Karpas-422 (cell line): ENCODE data around the gene PABPC1L. TPM values are rescaled to one million over a fixed set of nuclear protein-coding genes. Genes with fewer than 3 reads are reported as not detected.
A peak's percentile ranks its signal among the peaks of the same experiment; 100 is the strongest.

Experiments
- DNase-seq: peaks from one replicate; pipeline ENCODE4 v3.0.0-alpha.2; 2015
- H2AFZ ChIP-seq: fragments of 200-600 bp; sonication (generic); 2 replicates; pipeline ENCODE4 v1.6.1; 2014; ENCODE audit warnings: antibody characterized with exemption, low read length, mixed read lengths
- H3K27ac ChIP-seq: fragments of 200-600 bp; sonication (generic); 2 replicates; pipeline ENCODE4 v1.5.1; 2014; ENCODE audit warnings: mild to moderate bottlenecking, low read length, moderate library complexity
- H3K27me3 ChIP-seq: fragments of 200-600 bp; sonication (generic); 2 replicates; pipeline ENCODE4 v1.6.1; 2014; ENCODE audit warnings: low read length, mixed read lengths
- H3K36me3 ChIP-seq: fragments of 200-600 bp; sonication (generic); 2 replicates; pipeline ENCODE4 v1.6.1; 2014; ENCODE audit warnings: low read length, mixed read lengths; ENCODE audit not compliant: insufficient read depth
- H3K4me1 ChIP-seq: fragments of 200-600 bp; sonication (generic); 2 replicates; pipeline ENCODE4 v1.6.1; 2014; ENCODE audit warnings: mild to moderate bottlenecking, low read length, mixed read lengths
- H3K4me2 ChIP-seq: fragments of 200-600 bp; sonication (generic); 2 replicates; pipeline ENCODE4 v1.6.1; 2014; ENCODE audit warnings: low read length, low read depth, mild to moderate bottlenecking; ENCODE audit not compliant: poor library complexity, severe bottlenecking
- H3K4me3 ChIP-seq: fragments of 200-600 bp; sonication (generic); 2 replicates; pipeline ENCODE4 v1.5.1; 2014; ENCODE audit warnings: mild to moderate bottlenecking, antibody characterized with exemption, low read length, mixed read lengths
- H3K79me2 ChIP-seq: fragments of 200-600 bp; sonication (generic); 2 replicates; pipeline ENCODE4 v1.6.1; 2014; ENCODE audit warnings: mild to moderate bottlenecking, low read length, mixed read lengths
- H3K9ac ChIP-seq: fragments of 200-600 bp; sonication (generic); 2 replicates; pipeline ENCODE4 v1.6.0; 2014; ENCODE audit warnings: low read length
- H3K9me2 ChIP-seq: fragments of 200-600 bp; sonication (generic), shearing (Covaris generic); replicated peaks from 2 replicates; pipeline ENCODE4 v1.6.0; 2014; ENCODE audit warnings: mild to moderate bottlenecking, low read length, moderate library complexity; ENCODE audit not compliant: insufficient read depth
- H3K9me3 ChIP-seq: fragments of 300-700, 200-600 bp; sonication (generic); 2 replicates; pipeline ENCODE4 v1.6.1; 2014; ENCODE audit warnings: low read length, mixed read lengths
- H4K20me1 ChIP-seq: fragments of 200-600 bp; sonication (generic); 2 replicates; pipeline ENCODE4 v1.6.1; 2014; ENCODE audit warnings: mild to moderate bottlenecking, antibody characterized with exemption, low read length, low read depth; ENCODE audit not compliant: insufficient read depth
- total RNA-seq: library from RNA; depleted of rRNA; stranded (reverse); fragments of >200 nt; shearing (Covaris generic); gene quantifications from 2 replicates; pipeline ENCODE4 v1.2.3, GENCODE V29; 2014; ENCODE audit warnings: low replicate concordance

PABPC1L gene
- total RNA-seq, 1 experiment from 2014 or later, result 81.0 TPM

DNA sequence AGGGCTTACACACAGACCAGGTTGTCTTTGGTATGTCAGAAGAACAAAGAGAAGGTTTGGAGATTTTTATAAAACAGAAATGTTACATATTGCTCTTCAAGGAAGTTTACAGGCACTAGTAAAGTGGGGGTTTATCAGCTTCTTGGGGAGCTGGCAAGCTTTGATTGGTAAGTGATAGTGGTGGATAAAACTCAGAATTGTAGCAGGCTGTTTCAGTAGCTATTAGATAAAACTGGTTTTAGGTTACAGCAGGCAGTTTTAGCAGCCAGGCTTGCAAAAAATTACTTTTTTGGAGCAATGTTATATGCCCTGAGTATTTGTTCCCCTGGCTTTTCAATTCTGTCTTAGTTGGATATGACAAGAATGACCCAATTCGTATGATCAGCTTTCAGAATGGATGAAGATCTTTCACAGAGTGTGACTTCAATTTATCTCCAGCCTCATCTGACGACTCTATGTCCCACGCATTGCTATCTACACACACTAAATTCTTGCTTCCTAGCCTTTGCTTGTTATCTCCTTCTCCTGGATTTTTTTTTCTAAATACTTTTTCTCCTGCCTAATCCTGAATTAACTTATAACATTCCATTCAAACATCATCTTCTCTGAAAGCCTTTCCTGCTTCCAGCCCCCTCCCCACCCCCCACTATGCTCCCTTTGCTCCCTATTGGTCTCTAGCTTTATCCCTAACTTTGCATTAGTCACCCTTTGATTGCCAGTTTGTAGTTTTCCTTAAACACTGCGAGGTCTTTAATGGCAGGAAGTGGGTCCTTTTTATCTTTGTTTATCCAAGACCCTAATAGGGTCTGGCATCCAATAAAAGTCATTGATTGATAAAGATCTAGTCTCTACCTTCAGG, 51.4 kb downstream of the PABPC1L start:
- H4K20me1 ChIP-seq, result peaks cover 4% of the 10 kb centered on the region; the same call in 1 of the 2 replicates
- H3K9me2 ChIP-seq, result no peaks in the 10 kb centered on the region
- no peak overlapping the region for H2AFZ ChIP-seq

DNA sequence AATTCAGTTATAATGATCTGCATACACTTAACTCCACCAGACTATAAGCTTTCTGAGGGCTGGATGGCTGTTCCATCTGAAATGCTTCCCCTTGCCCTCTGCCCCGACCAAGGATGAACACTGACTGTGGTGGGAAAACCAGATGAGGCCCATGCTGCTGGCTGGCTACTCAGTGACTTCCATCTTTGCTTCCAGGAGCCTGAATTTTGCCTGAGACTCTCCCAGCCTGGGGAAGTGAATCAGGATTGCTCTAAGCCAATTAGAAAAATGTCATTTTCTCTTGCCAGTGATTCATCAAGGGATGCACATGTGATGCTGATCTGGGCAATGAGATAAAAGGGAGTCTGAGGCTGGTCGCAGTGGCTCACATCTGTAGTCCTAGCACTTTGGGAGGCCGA, 52.0 kb downstream of the PABPC1L start:
- Histone ChIP-seq H3K27me3 (no peaks in the 10 kb centered on the region), H3K36me3 (no peaks in the 10 kb centered on the region), H3K79me2 (peaks cover 38% of the 10 kb centered on the region), H3K4me2 (no peak overlapping the region), H3K9ac (no peak overlapping the region), H3K9me2 (no peaks in the 10 kb centered on the region), H3K27ac (no peak overlapping the region), H3K4me3 (no peak overlapping the region), H2AFZ (no peak overlapping the region), H3K9me3 (no peaks in the 10 kb centered on the region), H3K4me1 (peaks cover 70% of the 10 kb centered on the region), H4K20me1 (peaks cover 4% of the 10 kb centered on the region; the same call in 1 of the 2 replicates)
- no peak for DNase-seq

More for the DNA sequence above, 51.4 kb downstream of the PABPC1L start:
- no peaks in the 10 kb centered on the region for H3K27me3 ChIP-seq
- no peak for DNase-seq
- H3K79me2 ChIP-seq, result peaks cover 39% of the 10 kb centered on the region
- H3K4me3 ChIP-seq, result 0 out of 2 replicates have a peak overlapping the region, but pooled peaks have one; percentile 92
- peak overlapping the region; percentile 90 for H3K4me2 ChIP-seq
- H3K9ac ChIP-seq, result peak overlapping the region; percentile 48
- H3K27ac ChIP-seq, result no peak overlapping the region
- H3K9me3 ChIP-seq, result no peaks in the 10 kb centered on the region
- peaks cover 4% of the 10 kb centered on the region for H3K36me3 ChIP-seq
- H3K4me1 ChIP-seq, result peaks cover 76% of the 10 kb centered on the region

DNA sequence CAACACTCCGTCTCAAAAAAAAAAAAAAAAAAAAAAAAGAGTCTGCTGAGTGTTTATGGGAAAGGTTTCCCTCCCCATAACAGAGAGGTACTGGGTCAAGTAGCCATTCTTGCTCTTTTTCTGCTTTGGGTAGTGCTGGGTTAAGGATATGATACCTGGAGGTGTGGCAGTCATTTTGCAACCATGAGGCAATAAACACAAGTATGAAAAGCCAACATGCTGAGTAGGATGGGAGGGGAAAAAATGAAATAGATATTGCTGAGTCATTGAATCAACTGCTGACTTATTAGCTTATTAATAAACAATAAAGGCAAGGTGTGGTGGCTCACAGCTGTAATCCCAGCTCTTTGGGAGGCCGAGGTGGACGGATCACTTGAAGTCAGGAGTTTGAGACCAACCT, 52.6 kb downstream of the PABPC1L start:
- Histone ChIP-seq H3K27ac (no peak overlapping the region), H3K4me3 (no peak overlapping the region), H3K36me3 (no peaks in the 10 kb centered on the region), H3K9me3 (no peaks in the 10 kb centered on the region), H4K20me1 (peaks cover 4% of the 10 kb centered on the region; the same call in 1 of the 2 replicates), H3K79me2 (peaks cover 38% of the 10 kb centered on the region), H2AFZ (no peak overlapping the region), H3K9ac (no peak overlapping the region), H3K27me3 (no peaks in the 10 kb centered on the region), H3K9me2 (no peaks in the 10 kb centered on the region), H3K4me2 (no peak overlapping the region), H3K4me1 (peaks cover 64% of the 10 kb centered on the region)
- DNase-seq, result no peak

DNA sequence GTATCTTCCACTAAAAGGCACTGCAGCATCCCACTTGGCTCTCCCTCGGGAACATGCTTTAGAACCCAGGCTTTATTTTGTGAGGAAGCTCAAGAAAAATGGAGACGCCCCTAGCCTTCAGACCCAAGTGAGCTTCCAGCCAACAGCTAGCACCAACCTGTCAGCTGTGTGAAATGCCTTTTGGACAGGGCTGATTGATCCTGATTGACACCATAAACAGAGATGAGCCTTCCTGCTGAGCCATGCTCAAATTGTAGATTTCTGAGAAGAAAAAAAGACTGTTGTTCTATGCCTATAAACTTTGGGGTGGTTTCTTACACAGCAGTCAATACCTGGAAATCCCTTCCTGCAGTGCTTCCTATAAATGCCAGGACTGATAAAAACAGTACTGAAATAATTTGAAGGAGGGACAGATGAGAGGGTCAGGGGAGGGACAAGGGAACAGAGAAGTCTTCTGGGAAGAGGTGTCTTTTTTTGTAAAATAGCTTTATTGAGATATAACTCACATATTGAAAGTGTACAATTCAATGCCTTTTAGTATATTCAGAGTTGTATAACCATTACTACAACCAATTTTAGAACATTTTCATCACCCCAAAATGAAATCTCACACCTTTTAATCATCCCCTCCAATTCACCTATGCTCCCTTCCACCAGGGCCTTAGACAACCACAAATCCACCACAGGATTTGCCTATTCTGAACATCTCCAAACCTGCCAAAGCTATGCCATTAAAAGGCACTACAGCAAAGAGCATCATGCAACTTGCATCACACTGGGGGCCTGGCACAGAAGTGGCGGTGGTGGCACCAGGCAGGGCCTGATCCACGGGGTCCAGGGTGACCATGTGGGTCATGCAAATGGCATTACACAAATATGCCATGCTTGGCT, 53.7 kb downstream of the PABPC1L start:
- DNase-seq, result peak; percentile 74
- H3K4me3 ChIP-seq, result 0 out of 2 replicates have a peak overlapping the region, but pooled peaks have one; percentile 11
- no peaks in the 10 kb centered on the region for H3K9me2 ChIP-seq
- peak overlapping the region; percentile 20; the same call in 1 of the 2 replicates for H3K9ac ChIP-seq
- H3K79me2 ChIP-seq, result peaks cover 39% of the 10 kb centered on the region
- no peaks in the 10 kb centered on the region for H3K36me3 ChIP-seq
- no peak overlapping the region for H2AFZ ChIP-seq
- H3K4me1 ChIP-seq, result peaks cover 65% of the 10 kb centered on the region
- H3K4me2 ChIP-seq, result peak overlapping the region; percentile 87
- H3K27me3 ChIP-seq, result no peaks in the 10 kb centered on the region
- no peaks in the 10 kb centered on the region for H3K9me3 ChIP-seq
- H3K27ac ChIP-seq, result peak overlapping the region; percentile 71
- H4K20me1 ChIP-seq, result 0 out of 2 replicates have a peak, but pooled peaks cover under 1% of the 10 kb centered on the region

DNA sequence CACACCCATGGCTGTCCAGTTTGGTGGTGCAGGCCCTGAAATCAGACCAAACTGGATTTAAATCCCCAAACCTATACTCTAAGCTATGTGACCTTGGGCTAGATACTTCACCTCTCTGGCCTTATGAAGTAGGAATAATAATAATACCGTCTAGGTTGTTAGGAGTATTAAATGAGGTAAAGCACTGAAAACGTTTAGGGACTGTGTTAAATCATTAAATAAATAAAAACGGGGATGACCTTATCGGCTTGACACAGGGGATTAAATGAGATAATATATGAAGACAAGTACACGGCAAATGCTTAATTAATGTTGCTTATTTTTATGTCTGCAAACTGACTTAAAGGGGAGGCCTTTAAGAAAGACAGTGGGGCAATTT, 55.8 kb downstream of the PABPC1L start:
- peak overlapping the region; percentile 87 for H3K4me2 ChIP-seq
- peaks cover 10% of the 10 kb centered on the region; the same call in 1 of the 2 replicates for H4K20me1 ChIP-seq
- H3K4me3 ChIP-seq, result peak overlapping the region; percentile 82
- H3K27ac ChIP-seq, result peak overlapping the region; percentile 71
- no peaks in the 10 kb centered on the region for H3K9me2 ChIP-seq
- H3K36me3 ChIP-seq, result no peaks in the 10 kb centered on the region
- H3K9ac ChIP-seq, result peak overlapping the region; percentile 96
- peak overlapping the region; percentile 61 for H2AFZ ChIP-seq
- DNase-seq, result no peak
- no peaks in the 10 kb centered on the region for H3K27me3 ChIP-seq
- no peaks in the 10 kb centered on the region for H3K9me3 ChIP-seq
- peaks cover 74% of the 10 kb centered on the region for H3K4me1 ChIP-seq
- H3K79me2 ChIP-seq, result peaks cover 43% of the 10 kb centered on the region

DNA sequence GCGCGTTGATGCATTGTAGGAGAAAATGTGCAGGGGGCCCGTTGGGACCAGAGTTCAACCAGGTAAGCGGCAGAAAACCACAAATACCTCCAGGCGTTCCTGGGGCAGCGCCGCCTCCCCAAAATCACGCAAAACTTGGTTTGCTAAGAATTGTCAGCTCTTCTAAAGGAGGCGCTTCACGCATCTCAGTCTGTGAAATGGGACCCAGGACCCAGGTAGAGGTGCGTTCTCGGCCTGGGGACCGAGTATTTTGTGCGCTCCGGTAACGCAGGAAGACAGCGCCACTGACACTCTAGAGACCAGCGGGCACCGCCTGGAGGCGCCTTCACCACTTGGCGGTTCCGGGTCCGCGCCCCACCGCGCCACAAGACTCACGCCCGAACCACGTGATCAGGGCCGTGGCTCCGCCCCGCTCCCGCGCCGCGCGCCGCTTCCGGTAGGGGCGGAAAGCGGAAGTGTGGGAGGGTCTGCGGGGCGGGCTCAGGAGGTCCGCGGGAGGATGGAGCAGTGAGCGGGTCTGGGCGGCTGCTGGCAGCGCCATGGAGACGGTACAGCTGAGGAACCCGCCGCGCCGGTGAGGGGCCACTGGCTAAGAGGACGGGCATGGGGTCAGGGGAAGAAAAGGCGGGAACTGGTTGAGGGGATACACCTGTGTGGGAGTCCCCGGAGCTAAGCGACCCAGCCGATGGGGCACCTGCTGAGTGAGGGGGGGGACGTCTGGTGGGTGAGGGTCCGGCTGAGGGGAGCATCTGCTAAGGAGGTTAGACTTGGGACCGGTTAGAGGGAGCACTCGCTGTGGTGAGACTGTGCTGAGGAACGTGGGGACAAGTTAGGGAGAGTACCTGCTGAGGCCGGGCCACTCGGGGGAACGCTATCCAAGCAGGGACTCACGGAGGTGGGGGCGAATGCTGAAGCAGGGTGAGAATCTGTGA, 56.4 kb downstream of the PABPC1L start, which contains the start of gene STK4:
Gene STK4 (plus strand): TSS at position 483 of the 932 bp plus-strand sequence. CDS start 57 bp downstream, at position 540.
- no peaks in the 10 kb centered on the region for H3K36me3 ChIP-seq
- peaks cover 50% of the 10 kb centered on the region for H3K79me2 ChIP-seq

DNA sequence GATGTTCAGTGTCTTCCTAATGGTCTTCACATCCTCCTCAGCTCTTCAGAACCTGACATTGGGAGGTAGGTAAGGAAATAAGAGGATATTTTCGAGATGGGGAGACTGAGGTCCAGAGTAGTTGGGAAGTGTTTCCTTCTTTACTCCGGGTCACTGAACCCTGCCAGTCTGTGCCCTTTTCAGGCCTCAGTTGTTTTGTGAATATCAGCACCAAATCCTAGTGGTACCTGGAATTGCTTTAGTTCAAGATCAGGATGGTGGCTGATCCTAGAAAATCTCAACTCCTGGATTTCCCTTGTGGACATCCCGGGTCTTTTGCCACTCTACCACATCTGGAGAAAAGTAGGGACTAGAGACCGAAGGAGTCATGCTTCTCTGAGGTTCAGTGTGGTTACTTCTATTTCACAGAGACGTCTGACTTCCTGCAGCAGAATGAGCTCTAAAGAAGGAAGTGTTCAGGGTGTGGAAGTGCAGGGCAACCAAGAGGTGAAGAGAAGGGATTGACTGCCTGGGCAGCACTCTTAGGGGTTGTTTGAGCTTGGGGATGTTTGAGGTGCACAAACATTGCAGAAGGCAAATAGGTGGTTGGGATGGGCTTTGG, 57.4 kb downstream of the PABPC1L start:
- H3K9ac ChIP-seq, result peak overlapping the region; percentile 96
- H3K79me2 ChIP-seq, result peaks cover 60% of the 10 kb centered on the region
- peak overlapping the region; percentile 87 for H3K4me2 ChIP-seq
- no peaks in the 10 kb centered on the region for H3K9me3 ChIP-seq
- no peak overlapping the region for H2AFZ ChIP-seq
- H3K27me3 ChIP-seq, result no peaks in the 10 kb centered on the region
- DNase-seq, result peak; percentile 89
- H3K4me3 ChIP-seq, result peak overlapping the region; percentile 82
- peaks cover 67% of the 10 kb centered on the region for H3K4me1 ChIP-seq
- H3K27ac ChIP-seq, result peak overlapping the region; percentile 79
- peaks cover 10% of the 10 kb centered on the region; the same call in 1 of the 2 replicates for H4K20me1 ChIP-seq
- H3K9me2 ChIP-seq, result no peaks in the 10 kb centered on the region
- peaks cover 5% of the 10 kb centered on the region for H3K36me3 ChIP-seq

More for the DNA sequence above, 56.4 kb downstream of the PABPC1L start, which contains the start of gene STK4:
- Histone ChIP-seq H3K4me3 (peak within 1 kb of the TSS; percentile 82), H3K9me2 (no peaks in the 10 kb centered on the region), H3K9me3 (no peaks in the 10 kb centered on the region), H3K4me1 (peaks cover 72% of the 10 kb centered on the region), H3K27me3 (no peaks in the 10 kb centered on the region), H3K4me2 (peak within 1 kb of the TSS; percentile 87), H4K20me1 (peaks cover 10% of the 10 kb centered on the region; the same call in 1 of the 2 replicates), H3K27ac (peak within 1 kb of the TSS; percentile 79), H3K9ac (peak within 1 kb of the TSS; percentile 96), H2AFZ (peak within 1 kb of the TSS; percentile 61)
- DNase-seq, result peak; percentile 99
